DND-41 (cell line): Measurements from ENCODE around the gene CANT1.

Experiments used
- ATAC-seq: fragments of 200-7000 bp; cut with Tn5 transposase; 3 replicates; pipeline ENCODE4 v1.9.1; 2021; ENCODE audit warnings: low read depth; ENCODE audit not compliant: insufficient read depth
- DNase-seq: peaks from one replicate; pipeline ENCODE4 v3.0.0-alpha.2; 2020
- H2AFZ ChIP-seq: 2 replicates; pipeline ENCODE4 v1.6.0; 2012; ENCODE audit warnings: low read depth, low read length
- H3K27ac ChIP-seq: 2 replicates; pipeline ENCODE4 v1.5.1; 2012; ENCODE audit warnings: low read length, inconsistent platforms
- H3K27me3 ChIP-seq: fragments of 200-600 bp; sonication (generic); 2 replicates; pipeline ENCODE4 v1.6.0; 2012; ENCODE audit warnings: low read length, mild to moderate bottlenecking, inconsistent platforms; ENCODE audit not compliant: insufficient read depth, poor library complexity
- H3K36me3 ChIP-seq: 2 replicates; pipeline ENCODE4 v1.5.1; 2012; ENCODE audit warnings: low read length, inconsistent platforms; ENCODE audit not compliant: insufficient read depth
- H3K4me1 ChIP-seq: 2 replicates; pipeline ENCODE4 v1.5.1; 2012; ENCODE audit warnings: mild to moderate bottlenecking, low read length; ENCODE audit not compliant: insufficient read depth
- H3K4me2 ChIP-seq: 2 replicates; pipeline ENCODE4 v1.6.0; 2012; ENCODE audit warnings: mild to moderate bottlenecking, moderate library complexity, low read length, inconsistent platforms; ENCODE audit not compliant: insufficient read depth
- H3K4me3 ChIP-seq, 2 experiments: fragments of 200-600 bp in 1 of 2; shearing (Covaris generic) in 1 of 2; 2 replicates each; pipeline ENCODE4 v1.5.1; 2012 to 2016; ENCODE audit warnings: inconsistent platforms in 2 of 2, low read length in 2 of 2, mild to moderate bottlenecking in 2 of 2, low read depth in 1 of 2, moderate library complexity in 1 of 2
- H3K79me2 ChIP-seq: 2 replicates; pipeline ENCODE4 v1.6.0; 2012; ENCODE audit warnings: low read length, inconsistent platforms; ENCODE audit not compliant: insufficient read depth
- H3K9ac ChIP-seq: 2 replicates; pipeline ENCODE4 v1.6.0; 2012; ENCODE audit warnings: low read depth, mild to moderate bottlenecking, inconsistent platforms, low read length, moderate library complexity
- H3K9me3 ChIP-seq: 2 replicates; pipeline ENCODE4 v1.5.1; 2012; ENCODE audit warnings: low read length, moderate library complexity, mild to moderate bottlenecking, inconsistent platforms; ENCODE audit not compliant: insufficient read depth, severe bottlenecking
- H4K20me1 ChIP-seq: 2 replicates; pipeline ENCODE4 v1.6.0; 2012; ENCODE audit warnings: low read length; ENCODE audit not compliant: insufficient read depth
- EZH2 ChIP-seq: IDR thresholded peaks from 3 replicates; pipeline ENCODE4 v1.6.1; 2012; ENCODE audit warnings: borderline replicate concordance, low read depth, mild to moderate bottlenecking, moderate library complexity, low read length, inconsistent platforms; ENCODE audit not compliant: severe bottlenecking
- TF ChIP-seq, protein P1 (sequence below): IDR thresholded peaks from 2 replicates; pipeline ENCODE4 v1.5.1; 2012; ENCODE audit warnings: borderline replicate concordance, low read length, moderate library complexity, mild to moderate bottlenecking; ENCODE audit not compliant: poor library complexity, severe bottlenecking; ENCODE audit errors: extremely low read depth

The CANT1 gene

DNA sequence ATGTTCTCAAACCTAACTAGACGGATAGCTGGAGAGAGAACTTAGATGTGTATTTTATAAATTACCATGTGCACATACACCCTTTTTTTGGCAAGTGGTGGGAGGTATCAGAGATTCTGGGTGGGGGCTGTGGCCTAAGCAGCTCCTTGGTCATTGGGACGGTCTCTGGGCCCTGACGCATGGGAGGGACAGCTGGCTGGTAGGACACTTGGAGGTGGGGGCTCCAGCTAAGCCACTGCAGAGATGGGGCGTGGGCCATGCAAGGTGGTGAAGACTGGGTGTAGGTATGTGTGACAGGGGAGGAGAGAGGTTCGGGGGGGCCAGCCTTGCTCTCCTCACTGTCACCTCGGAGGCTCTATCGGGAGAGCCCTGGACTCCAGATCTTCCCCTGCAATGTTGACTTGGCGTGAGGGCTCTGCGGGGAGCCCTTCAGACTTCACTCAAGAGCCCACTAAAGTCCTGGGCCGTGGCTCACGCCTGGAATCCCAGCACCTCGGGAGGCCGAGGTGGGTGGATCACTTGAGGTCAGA is 31.5 kb upstream of the CANT1 start:
- Histone ChIP-seq H3K79me2 (no peaks in the 10 kb centered on the region), H2AFZ (no peak overlapping the region), H3K27me3 (no peaks in the 10 kb centered on the region), H3K4me3 (no peak overlapping the region), H3K9me3 (no peaks in the 10 kb centered on the region), H4K20me1 (peaks cover 12% of the 10 kb centered on the region), H3K27ac (no peak overlapping the region), H3K4me1 (no peaks in the 10 kb centered on the region), H3K36me3 (no peaks in the 10 kb centered on the region), H3K9ac (no peak overlapping the region), H3K4me2 (no peak overlapping the region)
- ATAC-seq, result no peak
- no peak for TF ChIP-seq EZH2
- no peak for DNase-seq

GRCh38 chr17:79039886-79040285 is 30.3 kb upstream of the CANT1 start:
- no peaks in the 10 kb centered on the region for H3K79me2 ChIP-seq
- H3K9me3 ChIP-seq, result no peaks in the 10 kb centered on the region
- no peak overlapping the region for H2AFZ ChIP-seq
- no peak overlapping the region for H3K27ac ChIP-seq
- 0 out of 2 replicates have a peak, but pooled peaks cover 8% of the 10 kb centered on the region for H4K20me1 ChIP-seq
- H3K4me1 ChIP-seq, result no peaks in the 10 kb centered on the region
- no peak for TF ChIP-seq EZH2
- TF ChIP-seq, protein P1, sequence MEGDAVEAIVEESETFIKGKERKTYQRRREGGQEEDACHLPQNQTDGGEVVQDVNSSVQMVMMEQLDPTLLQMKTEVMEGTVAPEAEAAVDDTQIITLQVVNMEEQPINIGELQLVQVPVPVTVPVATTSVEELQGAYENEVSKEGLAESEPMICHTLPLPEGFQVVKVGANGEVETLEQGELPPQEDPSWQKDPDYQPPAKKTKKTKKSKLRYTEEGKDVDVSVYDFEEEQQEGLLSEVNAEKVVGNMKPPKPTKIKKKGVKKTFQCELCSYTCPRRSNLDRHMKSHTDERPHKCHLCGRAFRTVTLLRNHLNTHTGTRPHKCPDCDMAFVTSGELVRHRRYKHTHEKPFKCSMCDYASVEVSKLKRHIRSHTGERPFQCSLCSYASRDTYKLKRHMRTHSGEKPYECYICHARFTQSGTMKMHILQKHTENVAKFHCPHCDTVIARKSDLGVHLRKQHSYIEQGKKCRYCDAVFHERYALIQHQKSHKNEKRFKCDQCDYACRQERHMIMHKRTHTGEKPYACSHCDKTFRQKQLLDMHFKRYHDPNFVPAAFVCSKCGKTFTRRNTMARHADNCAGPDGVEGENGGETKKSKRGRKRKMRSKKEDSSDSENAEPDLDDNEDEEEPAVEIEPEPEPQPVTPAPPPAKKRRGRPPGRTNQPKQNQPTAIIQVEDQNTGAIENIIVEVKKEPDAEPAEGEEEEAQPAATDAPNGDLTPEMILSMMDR, result no peak
- no peaks in the 10 kb centered on the region for H3K27me3 ChIP-seq
- H3K36me3 ChIP-seq, result no peaks in the 10 kb centered on the region
- ATAC-seq, result no peak
- no peak for DNase-seq
- H3K4me2 ChIP-seq, result no peak overlapping the region
- H3K4me3 ChIP-seq, result no peak overlapping the region
- H3K9ac ChIP-seq, result no peak overlapping the region

- Histone ChIP-seq H3K27me3 (no peaks in the 10 kb centered on the region), H3K4me2 (no peak overlapping the region), H3K9me3 (no peaks in the 10 kb centered on the region), H3K9ac (no peak overlapping the region), H4K20me1 (0 out of 2 replicates have a peak, but pooled peaks cover 8% of the 10 kb centered on the region), H3K27ac (no peak overlapping the region), H3K79me2 (no peaks in the 10 kb centered on the region), H2AFZ (no peak overlapping the region), H3K4me3 (no peak overlapping the region), H3K4me1 (no peaks in the 10 kb centered on the region), H3K36me3 (no peaks in the 10 kb centered on the region)
- TF ChIP-seq EZH2, result no peak
- TF ChIP-seq, protein P1, result no peak
- no peak for ATAC-seq
- DNase-seq, result no peak
Observed at GRCh38 chr17:79039171-79039570, 29.6 kb upstream of the CANT1 start.

- Histone ChIP-seq H3K9ac (no peak overlapping the region), H3K4me1 (no peaks in the 10 kb centered on the region), H3K4me2 (no peak overlapping the region), H4K20me1 (peaks cover 8% of the 10 kb centered on the region; the same call in 1 of the 2 replicates), H3K79me2 (no peaks in the 10 kb centered on the region), H3K27ac (no peak overlapping the region), H2AFZ (no peak overlapping the region), H3K4me3 (no peak overlapping the region), H3K36me3 (no peaks in the 10 kb centered on the region), H3K27me3 (no peaks in the 10 kb centered on the region), H3K9me3 (no peaks in the 10 kb centered on the region)
- no peak for DNase-seq
- ATAC-seq, result no peak
- TF ChIP-seq EZH2, result no peak
- TF ChIP-seq, protein P1, result no peak
Observed at GRCh38 chr17:79038545-79039135, 29.1 kb upstream of the CANT1 start.
